Bronchial epithelial cell (primary cell): ENCODE data around the gene NMRK2. TPM values are rescaled to one million over a fixed set of nuclear protein-coding genes. Genes with fewer than 3 reads are reported as not detected.
"Not testable (repeated sequence)": the region's sequence is repeated elsewhere in the genome, so short reads cannot be mapped to it uniquely, and the experiment has no call there.

Experiments used
- DNase-seq: peaks from one replicate; pipeline ENCODE4 v3.0.0-alpha.2; 2010; ENCODE audit warnings: low read depth
- FAIRE-seq: peaks from 2 replicates; lab custom pipeline; 2011; peaks lifted over from hg19 to GRCh38; lab: Jason Lieb, UNC
- H3K27me3 ChIP-seq: 2 replicates; pipeline ENCODE4 v1.5.1; 2011; ENCODE audit warnings: low read length; ENCODE audit not compliant: control insufficient read depth, insufficient read depth
- H3K36me3 ChIP-seq: 2 replicates; pipeline ENCODE4 v1.5.1; 2011; ENCODE audit warnings: low read length; ENCODE audit not compliant: control insufficient read depth, insufficient read depth
- H3K4me3 ChIP-seq: 2 replicates; pipeline ENCODE4 v1.5.1; 2011; ENCODE audit warnings: mild to moderate bottlenecking, low read depth, low read length, control low read depth
- total RNA-seq: library from RNA; depleted of rRNA; stranded (reverse); fragments of >200 nt; gene quantifications from 2 replicates; pipeline ENCODE4 v1.2.1, GENCODE V29; 2014
- TF ChIP-seq, protein P1 (sequence below): IDR thresholded peaks from 2 replicates; pipeline ENCODE4 v1.5.1; 2011; ENCODE audit warnings: mild to moderate bottlenecking, moderate library complexity, low read length, control low read depth, inconsistent platforms; ENCODE audit not compliant: insufficient read depth, severe bottlenecking

Gene NMRK2
- total RNA-seq, 1 donor from 2014 or later: not detected

DNA sequence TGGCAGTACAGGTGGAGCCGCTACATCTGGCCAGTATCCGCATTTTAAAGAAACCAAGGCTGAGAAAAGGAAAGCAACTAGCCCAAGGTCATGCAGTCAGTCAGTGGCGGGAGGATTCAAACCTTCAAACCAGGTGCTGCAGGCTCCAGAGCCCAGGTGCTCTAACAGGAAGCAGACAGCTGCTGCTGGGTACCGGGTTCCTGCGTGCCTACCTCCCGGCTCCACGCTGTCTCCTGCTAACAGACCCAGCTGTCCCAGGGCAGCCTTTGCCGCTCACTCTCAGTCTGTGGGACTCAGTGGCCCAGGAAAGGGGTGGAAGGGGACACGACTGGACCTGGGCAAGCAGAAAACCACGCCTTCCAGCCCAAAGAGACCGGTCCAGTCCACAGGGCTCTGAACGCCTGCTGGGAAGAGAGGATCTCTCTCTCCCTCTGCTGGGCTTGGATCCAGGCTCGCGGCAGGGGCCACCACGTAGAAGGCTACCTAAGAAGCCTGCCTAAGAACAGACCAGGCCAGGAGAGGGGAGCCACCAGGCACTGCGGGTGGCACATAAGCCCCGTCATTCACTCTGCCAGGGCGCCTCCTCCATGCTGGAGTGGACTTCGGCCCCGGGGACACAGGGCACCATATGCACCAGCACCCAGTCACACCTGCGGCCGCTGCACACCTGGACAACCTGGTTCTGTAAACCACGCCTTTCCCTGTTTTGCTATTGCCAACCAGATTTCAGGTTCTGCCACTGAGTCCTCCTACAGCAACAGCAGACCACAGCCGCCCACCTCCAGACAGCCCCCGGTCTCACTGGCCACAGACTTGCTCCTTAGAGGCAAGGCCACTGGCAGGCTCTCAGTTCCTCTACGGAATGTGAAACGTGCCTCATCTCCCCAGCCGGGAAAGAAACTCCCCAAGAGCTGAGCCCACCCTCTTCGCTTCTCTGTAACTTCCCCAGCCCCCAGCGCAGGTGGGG lies 33.5 kb downstream of the NMRK2 start:
- TF ChIP-seq, protein P1, sequence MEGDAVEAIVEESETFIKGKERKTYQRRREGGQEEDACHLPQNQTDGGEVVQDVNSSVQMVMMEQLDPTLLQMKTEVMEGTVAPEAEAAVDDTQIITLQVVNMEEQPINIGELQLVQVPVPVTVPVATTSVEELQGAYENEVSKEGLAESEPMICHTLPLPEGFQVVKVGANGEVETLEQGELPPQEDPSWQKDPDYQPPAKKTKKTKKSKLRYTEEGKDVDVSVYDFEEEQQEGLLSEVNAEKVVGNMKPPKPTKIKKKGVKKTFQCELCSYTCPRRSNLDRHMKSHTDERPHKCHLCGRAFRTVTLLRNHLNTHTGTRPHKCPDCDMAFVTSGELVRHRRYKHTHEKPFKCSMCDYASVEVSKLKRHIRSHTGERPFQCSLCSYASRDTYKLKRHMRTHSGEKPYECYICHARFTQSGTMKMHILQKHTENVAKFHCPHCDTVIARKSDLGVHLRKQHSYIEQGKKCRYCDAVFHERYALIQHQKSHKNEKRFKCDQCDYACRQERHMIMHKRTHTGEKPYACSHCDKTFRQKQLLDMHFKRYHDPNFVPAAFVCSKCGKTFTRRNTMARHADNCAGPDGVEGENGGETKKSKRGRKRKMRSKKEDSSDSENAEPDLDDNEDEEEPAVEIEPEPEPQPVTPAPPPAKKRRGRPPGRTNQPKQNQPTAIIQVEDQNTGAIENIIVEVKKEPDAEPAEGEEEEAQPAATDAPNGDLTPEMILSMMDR: no peak

DNA sequence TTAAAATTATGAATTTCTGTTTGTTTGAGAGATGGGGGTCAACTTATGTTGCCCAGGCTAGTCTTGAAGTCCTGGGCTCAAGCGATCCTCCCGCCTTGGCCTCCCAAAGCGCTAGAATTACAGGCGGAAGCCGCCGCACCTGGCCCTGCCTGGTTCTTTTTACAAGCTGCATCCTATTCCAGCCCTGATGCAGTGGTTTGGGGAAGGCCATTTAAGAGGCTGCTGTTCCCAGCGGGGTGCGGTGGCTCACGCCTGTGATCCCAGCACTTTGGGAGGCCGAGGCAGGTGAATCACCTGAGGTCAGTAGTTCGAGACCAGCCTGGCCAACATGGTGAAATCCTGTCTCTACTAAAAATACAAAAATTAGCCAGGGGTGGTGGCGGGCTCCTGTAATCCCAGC lies 35.1 kb downstream of the NMRK2 start:
- H3K27me3 ChIP-seq, FAIRE-seq, H3K4me3 ChIP-seq, DNase-seq: not testable (repeated sequence)
- H3K36me3 ChIP-seq: peaks cover 39% of the 10 kb centered on the region

More for the DNA sequence above, 33.5 kb downstream of the NMRK2 start:
- FAIRE-seq (peak; percentile 13), DNase-seq (no peak)
- Histone ChIP-seq H3K36me3 (peaks cover 42% of the 10 kb centered on the region), H3K27me3 (no peaks in the 10 kb centered on the region), H3K4me3 (no peak overlapping the region)

DNA sequence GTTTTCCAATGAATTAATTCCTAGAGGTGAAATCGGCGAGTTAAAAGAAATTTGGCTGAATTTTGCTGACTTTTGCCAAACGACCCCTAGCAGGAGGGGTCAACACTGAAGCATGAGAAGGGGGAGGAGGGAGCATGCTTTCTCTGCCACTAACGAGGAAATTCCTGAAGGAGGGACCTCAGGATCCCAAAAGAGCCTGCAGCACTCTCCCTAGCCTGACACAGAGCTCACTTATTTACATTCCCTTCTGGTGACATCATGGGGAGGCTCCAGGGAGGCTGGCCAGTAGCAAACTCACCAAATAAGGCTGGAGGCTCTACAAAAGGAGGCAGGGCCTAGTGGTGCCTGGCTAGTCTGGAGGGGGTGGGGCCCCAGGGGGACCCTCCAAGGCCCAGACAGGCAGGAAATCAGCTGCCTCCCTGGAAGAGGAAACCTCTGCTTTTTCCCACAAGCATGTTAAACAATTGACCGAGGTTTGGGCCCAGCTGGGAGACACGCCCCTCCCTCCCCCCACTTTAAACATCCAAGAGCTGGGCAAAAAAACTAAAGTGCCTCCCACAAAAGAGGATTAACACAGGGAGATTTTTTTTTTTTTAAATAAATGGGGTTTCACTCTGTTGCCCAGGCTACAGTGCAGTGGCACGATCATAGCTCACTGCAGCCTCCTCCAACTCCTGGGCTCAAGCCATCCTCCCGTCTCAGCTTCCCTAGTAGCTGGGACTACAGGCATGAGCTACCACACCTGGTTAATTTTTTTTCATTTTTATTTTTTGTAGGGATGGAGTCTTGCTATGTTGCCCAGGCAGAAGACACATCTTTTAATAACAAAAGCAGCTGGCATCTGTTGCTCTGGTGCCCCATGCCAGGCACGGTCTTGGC lies 35.9 kb downstream of the NMRK2 start:
- peak; percentile 97 for DNase-seq
- peak; percentile 81 for FAIRE-seq
- Histone ChIP-seq H3K27me3 (no peaks in the 10 kb centered on the region), H3K4me3 (no peak overlapping the region), H3K36me3 (peaks cover 31% of the 10 kb centered on the region)
- TF ChIP-seq, protein P1: no peak

DNA sequence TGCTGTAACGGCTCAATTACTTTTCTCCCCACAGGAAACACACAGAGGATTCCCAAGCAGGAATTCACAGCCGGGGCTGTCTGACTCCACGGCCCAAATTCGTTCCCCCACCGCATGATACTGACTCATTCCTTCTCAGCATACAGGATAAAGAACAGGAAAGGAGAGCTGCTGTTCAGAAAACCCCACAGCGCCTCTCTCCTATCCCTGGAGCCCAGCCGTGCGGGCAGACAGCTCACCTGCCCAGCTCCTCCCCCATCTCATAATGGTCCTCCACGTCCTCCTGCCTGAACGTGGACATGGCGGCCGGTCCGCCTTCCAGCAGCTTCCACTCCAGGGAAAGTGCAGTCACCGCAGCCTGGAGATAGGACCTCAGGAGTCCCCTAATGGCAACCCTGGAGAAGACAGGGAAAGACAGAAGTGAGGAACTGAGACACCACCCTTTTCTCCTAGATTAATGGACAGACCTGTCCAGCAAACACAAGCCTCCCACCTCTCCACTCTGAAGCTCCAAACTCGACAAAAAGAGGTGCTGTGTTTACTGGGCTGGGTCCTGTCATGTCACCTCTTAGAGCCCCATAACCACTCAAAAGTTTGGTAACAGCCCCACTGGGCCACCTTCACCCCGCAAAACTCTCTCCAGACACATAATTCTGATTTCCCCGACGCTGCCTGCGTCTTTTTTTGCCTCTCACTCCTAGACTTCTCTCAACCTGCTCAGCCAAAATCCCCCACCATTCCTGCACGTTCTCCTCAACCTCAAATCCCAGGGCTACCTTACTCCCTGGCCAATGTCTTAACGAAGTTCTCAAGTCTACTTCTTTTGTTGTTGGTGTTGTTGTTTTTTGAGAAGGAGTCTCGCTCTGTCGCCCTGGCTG lies 36.8 kb downstream of the NMRK2 start:
- peaks cover 24% of the 10 kb centered on the region for H3K36me3 ChIP-seq
- peak; percentile 94 for DNase-seq

DNA sequence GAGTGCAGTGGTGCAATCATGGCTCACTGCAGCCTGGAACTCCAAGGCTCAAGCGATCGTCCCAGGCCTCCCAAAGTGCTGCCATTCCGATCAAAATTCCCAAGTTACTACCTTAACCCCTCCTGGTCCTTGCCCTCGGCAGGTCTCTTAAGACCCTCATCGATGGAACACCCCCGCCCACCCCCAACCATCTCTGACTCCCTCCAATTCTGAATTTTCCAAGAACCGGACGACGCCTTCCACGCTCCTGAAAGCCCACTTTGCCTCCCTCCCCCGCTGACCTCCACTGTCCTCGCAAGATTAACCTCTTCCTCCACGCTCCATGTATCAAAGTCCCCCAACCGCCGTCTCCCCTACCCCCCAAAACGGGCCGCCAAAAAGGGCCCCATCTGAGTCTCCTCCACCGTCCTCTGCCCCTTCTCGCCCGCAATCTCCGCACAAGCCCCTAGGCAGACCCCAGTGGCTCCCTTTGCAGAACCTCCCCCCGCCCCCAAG lies 37.5 kb downstream of the NMRK2 start:
- TF ChIP-seq, protein P1: no peak
- no peak for FAIRE-seq
- no peak for DNase-seq
- H3K36me3 ChIP-seq: peaks cover 24% of the 10 kb centered on the region
- no peaks in the 10 kb centered on the region for H3K27me3 ChIP-seq
- H3K4me3 ChIP-seq: peak overlapping the region; percentile 96

More for the DNA sequence above, 36.8 kb downstream of the NMRK2 start:
- TF ChIP-seq, protein P1: peak; percentile 20
- H3K27me3 ChIP-seq: no peaks in the 10 kb centered on the region
- H3K4me3 ChIP-seq: peak overlapping the region; percentile 96
- peak; percentile 68 for FAIRE-seq
